ENCODE data around the gene RDH14. TPM values are rescaled to one million over a fixed set of nuclear protein-coding genes. Genes with fewer than 3 reads are reported as not detected.

Gene RDH14
- 27.8 and 30.7 TPM in 2 replicates for total RNA-seq

DNA sequence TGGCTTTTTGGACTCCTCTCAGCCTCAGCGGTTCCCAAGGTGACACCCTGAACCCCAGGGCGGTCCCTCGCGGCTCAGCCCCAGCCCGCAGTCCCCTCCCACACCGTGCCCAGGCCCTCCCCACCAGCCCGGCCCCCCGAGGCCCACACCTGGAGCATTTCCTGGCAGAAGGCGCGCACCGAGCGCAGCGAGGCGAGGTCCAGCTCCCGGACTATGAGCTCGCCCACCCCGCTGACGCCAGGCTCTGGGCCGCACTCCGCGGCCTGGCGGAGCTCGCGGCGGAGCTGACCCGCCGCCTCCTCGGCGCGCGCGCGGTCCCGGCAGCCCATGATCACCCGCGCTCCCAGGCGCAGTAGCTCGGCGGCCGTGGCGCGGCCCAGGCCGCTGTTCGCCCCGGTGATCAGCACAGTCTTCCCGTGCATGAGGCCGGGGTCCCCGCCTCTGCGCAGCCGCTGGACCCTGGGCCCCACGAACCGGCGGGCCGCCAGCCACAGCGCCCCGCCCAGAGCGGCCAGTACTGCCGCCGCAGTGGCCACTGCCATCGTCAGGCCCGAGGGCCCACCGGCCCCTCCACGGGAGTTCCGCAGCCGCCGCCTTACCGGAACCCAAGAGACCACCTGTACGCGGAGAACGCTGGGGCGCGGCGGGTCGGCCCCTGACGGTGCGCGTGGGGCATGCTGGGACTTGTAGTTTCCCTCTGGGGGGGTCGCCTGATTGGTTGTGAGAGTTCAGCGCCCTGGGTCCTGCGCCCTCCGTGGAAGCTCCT, at the start of gene RDH14:
TSS of gene RDH14 (minus strand) at position 623 of the 766 bp plus-strand sequence. CDS start at position 542, 81 bp downstream.
- peak within 1 kb of the TSS; percentile 55 for H3K4me3 ChIP-seq (ENCODE audit: low read depth, low read length)
- H3K36me3 ChIP-seq (ENCODE audit: control insufficient read depth, insufficient read depth, low read length), result no peaks in the 10 kb centered on the region
- H3K27me3 ChIP-seq (ENCODE audit: control insufficient read depth, insufficient read depth, low read length), result no peaks in the 10 kb centered on the region
- peak; percentile 81 for DNase-seq (ENCODE audit: low read depth)
- TF ChIP-seq, protein P1, sequence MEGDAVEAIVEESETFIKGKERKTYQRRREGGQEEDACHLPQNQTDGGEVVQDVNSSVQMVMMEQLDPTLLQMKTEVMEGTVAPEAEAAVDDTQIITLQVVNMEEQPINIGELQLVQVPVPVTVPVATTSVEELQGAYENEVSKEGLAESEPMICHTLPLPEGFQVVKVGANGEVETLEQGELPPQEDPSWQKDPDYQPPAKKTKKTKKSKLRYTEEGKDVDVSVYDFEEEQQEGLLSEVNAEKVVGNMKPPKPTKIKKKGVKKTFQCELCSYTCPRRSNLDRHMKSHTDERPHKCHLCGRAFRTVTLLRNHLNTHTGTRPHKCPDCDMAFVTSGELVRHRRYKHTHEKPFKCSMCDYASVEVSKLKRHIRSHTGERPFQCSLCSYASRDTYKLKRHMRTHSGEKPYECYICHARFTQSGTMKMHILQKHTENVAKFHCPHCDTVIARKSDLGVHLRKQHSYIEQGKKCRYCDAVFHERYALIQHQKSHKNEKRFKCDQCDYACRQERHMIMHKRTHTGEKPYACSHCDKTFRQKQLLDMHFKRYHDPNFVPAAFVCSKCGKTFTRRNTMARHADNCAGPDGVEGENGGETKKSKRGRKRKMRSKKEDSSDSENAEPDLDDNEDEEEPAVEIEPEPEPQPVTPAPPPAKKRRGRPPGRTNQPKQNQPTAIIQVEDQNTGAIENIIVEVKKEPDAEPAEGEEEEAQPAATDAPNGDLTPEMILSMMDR (IDR thresholded peaks at IDR 0.05; ENCODE audit: insufficient read depth, low read length, poor library complexity, severe bottlenecking), result no peak

DNA sequence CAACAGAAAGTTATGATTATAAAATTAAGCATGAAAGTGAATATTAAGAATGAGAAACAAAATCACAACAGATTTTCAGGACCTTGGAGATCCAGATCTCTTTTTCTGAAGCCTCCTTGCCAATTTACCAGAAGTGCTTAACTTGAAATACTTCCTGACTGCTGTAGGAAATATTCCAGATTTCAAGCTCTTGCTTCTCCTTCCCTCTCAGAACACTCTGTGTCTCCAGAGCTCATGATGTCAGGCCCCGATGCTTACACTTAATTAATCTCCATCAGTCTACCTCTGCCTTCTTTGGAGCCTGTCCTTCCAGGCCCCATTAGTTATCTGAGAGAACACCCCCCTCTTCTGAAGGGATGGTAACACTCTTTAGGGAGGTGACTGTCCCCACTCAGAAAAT, 49.6 kb upstream of the RDH14 start:
- Histone ChIP-seq H3K27me3 (ENCODE audit: control insufficient read depth, insufficient read depth, low read length) (no peaks in the 10 kb centered on the region), H3K36me3 (ENCODE audit: control insufficient read depth, insufficient read depth, low read length) (no peaks in the 10 kb centered on the region), H3K4me3 (ENCODE audit: low read depth, low read length) (no peak overlapping the region)
- no peak for DNase-seq (ENCODE audit: low read depth)
- TF ChIP-seq, protein P1 (IDR thresholded peaks at IDR 0.05; ENCODE audit: insufficient read depth, low read length, poor library complexity, severe bottlenecking), result no peak

DNA sequence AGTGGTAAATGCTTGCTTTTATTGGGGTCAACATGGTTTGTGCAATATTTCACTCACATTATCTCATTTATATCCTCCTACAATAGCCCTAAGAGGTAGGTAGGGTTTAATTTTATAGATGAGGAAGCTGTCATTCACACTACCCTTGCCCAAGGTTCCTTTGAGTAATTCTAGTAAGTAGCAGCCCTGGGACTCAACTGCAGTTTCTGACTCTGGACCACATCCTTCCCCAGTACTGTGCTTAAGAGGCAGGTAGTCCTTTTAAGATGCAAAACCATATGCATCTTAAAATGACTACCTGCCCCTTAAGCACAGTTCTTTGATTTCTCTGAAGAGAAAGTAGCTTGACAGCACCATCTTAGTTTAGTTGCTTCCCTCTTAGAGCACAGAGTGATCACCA, 44.7 kb upstream of the RDH14 start:
- TF ChIP-seq, protein P1 (IDR thresholded peaks at IDR 0.05; ENCODE audit: insufficient read depth, low read length, poor library complexity, severe bottlenecking), result no peak
- DNase-seq (ENCODE audit: low read depth), result no peak

DNA sequence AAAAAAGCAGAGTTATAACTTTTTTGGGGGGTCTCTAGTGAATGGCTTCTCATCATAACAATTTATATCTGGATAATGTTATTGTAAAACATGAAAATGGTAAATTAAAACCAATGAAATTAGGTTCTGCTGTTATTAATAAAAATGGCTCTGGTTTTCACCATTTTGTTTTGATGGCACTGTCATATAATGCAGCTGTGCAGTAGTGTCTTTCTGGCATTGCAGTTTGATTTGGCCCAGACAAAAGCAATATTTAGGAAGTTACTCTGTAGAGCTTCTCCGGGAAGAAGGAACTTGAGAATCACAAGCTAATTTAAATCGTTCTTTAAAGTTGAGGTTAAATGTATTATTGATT, 44.1 kb upstream of the RDH14 start:
- DNase-seq (ENCODE audit: low read depth), result no peak
- Histone ChIP-seq H3K36me3 (ENCODE audit: control insufficient read depth, insufficient read depth, low read length) (no peaks in the 10 kb centered on the region), H3K4me3 (ENCODE audit: low read depth, low read length) (no peak overlapping the region), H3K27me3 (ENCODE audit: control insufficient read depth, insufficient read depth, low read length) (no peaks in the 10 kb centered on the region)
- TF ChIP-seq, protein P1 (IDR thresholded peaks at IDR 0.05; ENCODE audit: insufficient read depth, low read length, poor library complexity, severe bottlenecking), result no peak

More for the DNA sequence above, 44.7 kb upstream of the RDH14 start:
- H3K36me3 ChIP-seq (ENCODE audit: control insufficient read depth, insufficient read depth, low read length), result no peaks in the 10 kb centered on the region
- no peaks in the 10 kb centered on the region for H3K27me3 ChIP-seq (ENCODE audit: control insufficient read depth, insufficient read depth, low read length)
- H3K4me3 ChIP-seq (ENCODE audit: low read depth, low read length), result no peak overlapping the region

DNA sequence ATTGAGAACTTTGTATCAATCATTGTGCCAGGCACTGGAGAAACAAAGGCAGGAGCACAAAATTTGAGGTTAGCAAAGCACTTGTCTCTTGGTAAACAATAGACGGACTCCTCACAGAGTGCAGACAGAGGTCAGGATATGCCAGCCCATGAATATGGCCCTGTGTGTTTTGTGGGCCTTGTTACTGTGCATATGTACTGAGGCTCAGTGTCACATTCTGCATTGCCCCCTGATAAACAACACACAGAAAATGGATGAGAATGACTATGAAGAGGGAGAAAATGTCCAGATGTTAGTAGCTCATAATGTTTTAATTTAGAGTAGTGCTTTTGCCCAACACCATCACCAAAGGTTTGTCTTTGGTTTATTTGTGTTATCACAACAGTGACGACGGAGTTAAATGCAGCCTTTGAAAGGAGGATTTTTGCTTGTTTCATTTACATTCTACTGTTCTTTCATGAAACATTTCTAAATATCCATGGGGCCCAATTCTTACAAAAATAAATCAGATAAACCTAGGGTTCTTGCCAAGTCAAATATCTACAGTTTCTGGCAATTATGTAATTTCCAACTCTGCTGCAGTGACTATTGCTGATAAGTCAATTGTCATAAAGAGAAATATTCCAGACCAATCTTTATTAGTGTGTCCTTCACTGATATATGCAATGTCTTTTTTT, 43.5 kb upstream of the RDH14 start:
- H3K27me3 ChIP-seq (ENCODE audit: control insufficient read depth, insufficient read depth, low read length), result no peaks in the 10 kb centered on the region

More for the DNA sequence above, 43.5 kb upstream of the RDH14 start:
- DNase-seq (ENCODE audit: low read depth), result no peak
- H3K36me3 ChIP-seq (ENCODE audit: control insufficient read depth, insufficient read depth, low read length), result no peaks in the 10 kb centered on the region
- H3K4me3 ChIP-seq (ENCODE audit: low read depth, low read length), result no peak overlapping the region
- TF ChIP-seq, protein P1 (IDR thresholded peaks at IDR 0.05; ENCODE audit: insufficient read depth, low read length, poor library complexity, severe bottlenecking), result no peak

Measured in kidney epithelial cell (primary cell).